Activated CD4-positive, alpha-beta T cell treated with anti-CD3 and anti-CD28 coated beads, Interleukin-2, amount 50 U/mL, for 24 hours (primary cell): ENCODE results near the gene PLEKHN1.
"Not testable (repeated sequence)": the region's sequence is repeated elsewhere in the genome, so short reads cannot be mapped to it uniquely, and the experiment has no call there.

Experiments used
- DNase-seq, 2 donors: peaks; one replicate each; pipeline ENCODE4 v3.0.0-alpha.2; 2020; ENCODE audit warnings: low read depth in 1 of 2, low spot score in 1 of 2

Gene PLEKHN1

GRCh38 chr1:973459-974292 lies 7.4 kb downstream of the PLEKHN1 start:
- no peak for DNase-seq

DNA sequence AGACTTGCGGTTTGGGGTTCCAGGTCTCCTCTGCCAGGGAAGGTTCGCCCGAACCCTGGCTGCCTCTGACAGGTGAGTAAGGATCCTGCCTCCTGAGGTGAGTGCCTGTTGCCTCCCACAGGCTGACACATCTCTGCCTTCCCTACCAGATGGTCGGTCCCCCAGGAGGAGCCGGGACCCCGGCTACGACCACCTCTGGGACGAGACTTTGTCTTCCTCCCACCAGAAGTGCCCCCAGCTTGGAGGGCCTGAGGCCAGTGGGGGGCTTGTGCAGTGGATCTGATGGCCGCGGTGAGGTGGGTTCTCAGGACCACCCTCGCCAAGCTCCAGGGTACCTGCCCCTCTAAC lies 8.0 kb downstream of the PLEKHN1 start:
- DNase-seq = no peak

GRCh38 chr1:974687-975328 lies 8.5 kb downstream of the PLEKHN1 start:
- no peak for DNase-seq

DNA sequence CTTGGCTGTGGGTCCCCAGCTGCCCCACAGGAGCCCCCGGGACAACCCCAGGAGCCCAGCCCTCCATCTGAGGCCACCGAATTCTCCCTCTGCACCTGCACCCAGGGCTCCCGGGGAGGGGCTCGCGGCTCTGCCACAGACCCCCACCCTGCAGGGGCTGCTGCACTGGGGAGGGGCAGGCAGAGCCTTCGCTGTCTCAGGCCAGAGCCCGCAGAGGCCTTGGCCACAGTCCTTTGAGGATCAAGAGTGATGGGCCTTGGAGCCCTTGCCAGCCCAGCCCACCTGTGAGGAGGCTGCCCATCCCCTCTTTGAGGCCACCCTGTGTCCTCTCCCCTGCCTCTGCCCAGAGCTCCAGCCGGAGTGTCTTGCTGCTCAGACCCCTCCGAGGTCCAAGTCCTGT lies 9.1 kb downstream of the PLEKHN1 start:
- DNase-seq = no peak

DNA sequence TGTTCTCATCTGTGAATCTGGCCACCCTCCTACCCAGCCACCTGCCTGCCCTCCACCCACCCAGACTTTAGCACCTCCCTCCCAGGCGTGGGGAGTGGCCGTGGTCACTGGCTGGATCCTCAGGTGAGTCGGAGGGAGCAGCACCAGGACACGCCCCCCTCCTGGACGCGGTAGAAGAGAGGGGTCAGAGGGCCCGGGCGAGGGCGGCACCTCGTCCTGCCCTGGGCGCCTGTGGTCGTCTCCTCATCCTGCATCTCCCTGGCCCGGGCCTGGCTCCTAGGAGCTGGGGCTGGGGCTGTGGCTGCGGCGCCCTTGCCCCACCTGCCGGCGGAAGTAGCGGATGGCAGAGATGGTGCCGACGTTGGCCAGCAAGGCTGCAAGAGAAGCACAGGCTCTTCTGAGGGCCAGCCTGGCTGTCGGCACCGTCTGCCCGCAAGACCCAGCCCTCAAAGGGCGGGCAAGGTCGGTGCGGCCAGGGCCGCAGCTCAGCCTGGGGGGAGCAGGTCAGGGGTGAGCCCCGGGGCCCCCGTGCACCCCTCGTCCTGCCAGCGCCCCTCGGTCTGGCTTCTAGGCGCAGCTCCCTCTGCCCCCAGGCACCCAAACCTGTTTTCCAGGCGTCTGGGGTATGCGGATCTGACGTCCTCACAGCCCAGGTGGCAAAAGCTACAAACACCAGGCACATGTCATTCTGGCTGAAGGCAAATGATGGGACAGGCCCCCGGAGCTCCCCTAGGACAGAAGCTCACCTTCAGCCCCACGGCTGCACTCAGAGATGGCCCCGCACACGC lies 9.8 kb downstream of the PLEKHN1 start:
- peak in 1 of 2 donors; percentile 59 for DNase-seq

DNA sequence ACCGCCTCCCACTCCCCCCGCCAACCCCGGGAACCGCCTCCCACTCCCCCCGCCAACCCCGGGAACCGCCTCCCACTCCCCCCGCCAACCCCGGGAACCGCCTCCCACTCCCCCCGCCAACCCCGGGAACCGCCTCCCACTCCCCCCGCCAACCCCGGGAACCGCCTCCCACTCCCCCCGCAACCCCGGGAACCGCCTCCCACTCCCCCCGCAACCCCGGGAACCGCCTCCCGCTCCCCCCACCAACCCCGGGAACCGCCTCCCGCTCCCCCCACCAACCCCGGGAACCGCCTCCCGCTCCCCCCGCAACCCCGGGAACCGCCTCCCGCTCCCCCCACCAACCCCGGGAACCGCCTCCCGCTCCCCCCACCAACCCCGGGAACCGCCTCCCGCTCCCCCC lies 10.5 kb downstream of the PLEKHN1 start:
- DNase-seq = not testable (repeated sequence)

GRCh38 chr1:978069-978834 lies 12.0 kb downstream of the PLEKHN1 start:
- no peak for DNase-seq

GRCh38 chr1:978835-979743 lies 12.8 kb downstream of the PLEKHN1 start:
- no peak for DNase-seq

- DNase-seq = no peak
Observed at GRCh38 chr1:979744-980072, 13.4 kb downstream of the PLEKHN1 start.

DNA sequence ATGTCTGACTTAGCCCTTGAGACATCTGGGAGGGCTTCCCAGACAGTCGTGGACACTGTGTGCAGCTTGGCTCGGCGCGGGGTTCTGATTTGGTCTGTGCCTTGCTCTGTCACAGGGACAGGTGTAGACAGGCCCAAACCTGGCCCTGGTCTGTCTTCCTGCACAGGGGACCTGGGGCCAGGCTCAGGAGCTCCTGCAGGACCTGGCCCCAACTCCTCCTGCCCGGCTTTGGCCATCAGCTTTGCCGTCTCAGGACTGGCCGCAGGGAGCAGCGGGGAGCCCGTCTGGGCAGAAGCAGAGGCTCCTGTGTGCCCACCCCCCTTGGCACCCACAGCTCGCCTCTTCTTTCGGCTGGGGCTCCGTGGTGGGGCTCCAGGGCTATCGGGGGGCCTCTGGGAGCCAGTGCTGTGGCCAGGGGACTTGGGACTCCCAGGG lies 13.9 kb downstream of the PLEKHN1 start:
- no peak for DNase-seq

DNA sequence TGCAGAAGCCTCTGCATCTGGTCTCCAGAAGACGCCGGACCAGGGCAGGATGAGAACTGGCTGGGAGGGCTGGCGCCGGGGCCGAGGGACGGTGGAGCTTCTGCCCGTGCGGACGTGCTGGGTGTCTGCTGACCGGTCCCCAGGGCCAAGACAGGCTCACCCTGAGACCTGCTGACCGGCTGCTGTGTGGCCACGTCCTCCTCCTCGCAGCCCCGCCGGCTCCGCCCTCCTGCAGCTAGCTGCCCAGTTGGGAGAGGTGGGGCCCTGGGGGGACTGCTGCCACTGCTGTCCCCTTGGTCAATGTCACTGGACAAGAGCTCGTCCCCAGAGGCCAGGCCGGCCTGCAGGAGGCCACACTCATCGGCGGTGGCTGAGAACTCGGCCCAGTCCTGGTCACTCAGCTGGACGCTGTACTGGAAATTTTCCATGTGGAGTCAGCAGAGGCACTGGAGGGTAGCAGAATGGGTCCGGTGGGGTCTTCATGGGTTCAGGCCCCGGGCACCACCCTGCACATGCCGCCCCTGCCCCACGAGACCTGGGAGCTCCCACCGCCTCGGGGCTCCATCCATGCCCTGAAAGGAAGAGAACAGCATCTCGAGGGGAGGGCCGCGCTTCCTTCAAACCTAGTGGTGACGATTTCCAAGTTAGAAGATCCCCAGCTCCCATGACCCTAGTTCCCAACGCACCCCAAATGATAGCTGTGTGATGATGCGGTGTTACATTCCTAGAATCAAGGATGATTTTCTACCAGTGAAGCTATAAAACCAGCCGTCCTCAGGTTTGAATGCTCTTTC lies 14.5 kb downstream of the PLEKHN1 start:
- no peak for DNase-seq

DNA sequence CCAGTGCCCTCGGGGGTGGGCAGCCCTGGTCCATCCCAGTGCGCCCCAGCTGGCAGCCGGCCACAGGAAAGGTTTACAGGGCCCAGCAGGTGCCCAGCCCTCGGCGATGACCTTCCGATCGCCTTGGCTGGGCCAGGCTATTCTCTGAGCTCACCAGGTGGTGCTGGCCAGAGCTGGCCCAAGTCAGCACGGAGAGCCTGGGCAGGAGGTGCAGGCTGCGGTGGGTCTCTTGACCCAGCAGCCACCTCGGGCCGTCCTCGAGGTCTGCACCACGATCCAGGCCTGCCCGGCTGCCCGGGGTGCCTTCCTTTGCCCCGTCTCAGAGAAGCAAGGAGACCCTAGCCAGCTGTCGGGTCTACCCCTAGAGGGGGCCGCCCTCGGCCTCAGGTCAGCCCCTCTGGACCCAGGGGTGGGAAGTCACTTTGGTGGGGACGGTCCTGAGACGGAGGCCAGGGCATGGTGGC lies 15.2 kb downstream of the PLEKHN1 start:
- DNase-seq = no peak

GRCh38 chr1:981955-982558 lies 15.8 kb downstream of the PLEKHN1 start, which contains the start of gene PERM1:
PERM1 (minus strand) TSS chr1:982093; CDS start chr1:981029, 1,064 bp downstream.
- DNase-seq = no peak

DNA sequence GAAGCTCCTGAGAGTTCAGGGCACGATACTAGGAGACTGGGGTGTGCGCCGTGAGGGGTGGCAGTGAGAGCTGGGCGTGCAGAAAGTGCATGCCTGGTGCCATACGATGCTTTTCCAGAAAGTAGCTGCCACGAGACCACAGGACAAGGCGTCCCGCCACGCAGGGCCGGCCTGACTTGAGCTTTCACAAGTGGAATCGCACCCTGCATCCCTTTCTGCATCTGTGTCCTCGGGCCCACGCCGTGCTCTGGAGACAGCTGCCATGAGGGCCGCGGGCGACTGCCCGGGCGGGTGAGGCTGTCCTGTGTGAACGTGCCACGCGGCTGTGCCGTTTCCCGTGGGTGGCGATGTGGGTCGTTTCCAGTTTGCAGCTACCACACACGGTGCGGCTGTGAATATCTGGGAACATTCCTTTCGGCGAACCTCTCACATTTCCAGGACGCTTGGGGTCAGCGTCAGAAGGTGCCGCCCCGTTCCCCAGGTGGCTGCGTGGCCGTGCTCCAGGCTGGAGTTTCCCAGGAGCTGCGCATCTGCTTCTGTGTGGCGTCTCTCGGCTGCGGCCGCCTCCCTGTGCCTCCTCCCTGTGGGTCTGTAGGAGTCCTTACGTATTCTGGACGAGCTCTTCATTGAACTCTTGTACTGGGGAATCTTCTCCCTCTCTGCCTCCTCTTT lies 16.6 kb downstream of the PLEKHN1 start:
- no peak for DNase-seq

GRCh38 chr1:983798-984475 lies 17.7 kb downstream of the PLEKHN1 start:
- DNase-seq = peak; percentile 41 to 48

- no peak for DNase-seq
Observed at GRCh38 chr1:984476-984814, 18.2 kb downstream of the PLEKHN1 start.

GRCh38 chr1:985126-985525 lies 18.8 kb downstream of the PLEKHN1 start:
- DNase-seq = no peak

DNA sequence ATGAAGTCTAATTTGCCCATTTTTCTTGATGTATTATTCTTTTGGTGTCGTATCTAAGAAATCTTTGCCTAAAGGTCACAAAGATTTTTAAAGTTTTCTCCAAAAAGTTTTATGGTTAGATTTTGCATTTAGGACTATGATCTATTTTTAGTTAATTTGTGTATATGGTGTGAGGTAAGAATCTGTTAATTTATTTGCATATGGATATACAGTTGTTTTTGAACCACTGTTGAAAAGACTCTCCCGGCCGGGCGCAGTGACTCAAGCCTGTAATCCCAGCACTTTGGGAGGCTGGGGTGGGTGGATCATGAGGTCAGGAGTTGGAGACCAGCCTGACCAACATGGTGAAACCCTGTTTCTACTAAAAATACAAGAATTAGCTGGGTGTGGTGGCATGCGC lies 21.8 kb downstream of the PLEKHN1 start:
- not testable (repeated sequence) for DNase-seq
